Measurements from ENCODE around the gene AGO3. TPM values are rescaled to one million over a fixed set of nuclear protein-coding genes. Genes with fewer than 3 reads are reported as not detected.

Gene AGO3
- total and polyA plus RNA-seq, 4 donors = 3.0 to 19.5 (median 7.1) TPM

- DNase-seq (ENCODE audit: low spot score) = no peak
- no peaks in the 10 kb centered on the region for H3K27me3 ChIP-seq (ENCODE audit: control insufficient read depth in 4 of 4, insufficient read depth in 4 of 4, low read length in 3 of 4)
- TF ChIP-seq GABPA (IDR thresholded peaks at IDR 0.05 in 1 of 2, conservative IDR thresholded peaks at IDR 0.05 in 1 of 2) = no peak
- no peak for TF ChIP-seq RXRA (IDR thresholded peaks at IDR 0.05)
- TF ChIP-seq REST (IDR thresholded peaks at IDR 0.05) = no peak
- no peak for TF ChIP-seq JUND (IDR thresholded peaks at IDR 0.05)
- no peaks in the 10 kb centered on the region for H3K4me1 ChIP-seq (ENCODE audit: control insufficient read depth in 4 of 4, insufficient read depth in 4 of 4, low read length in 3 of 4)
- H3K9ac ChIP-seq (ENCODE audit: low read depth in 1 of 2, low read length in 2 of 2) = no peak overlapping the region
- H3K4me3 ChIP-seq (ENCODE audit: low read depth in 1 of 3, low read length in 3 of 3) = no peak overlapping the region
- H3K9me3 ChIP-seq (ENCODE audit: control insufficient read depth in 4 of 4, low read length in 3 of 4) = no peaks in the 10 kb centered on the region
- H3K36me3 ChIP-seq (ENCODE audit: control insufficient read depth in 4 of 4, insufficient read depth in 3 of 4, low read depth in 1 of 4, low read length in 3 of 4) = no peaks in the 10 kb centered on the region
- 75% methylated on average over 10 of the region's 10 CpGs for WGBS
- no peak overlapping the region for H3K27ac ChIP-seq (ENCODE audit: low read depth in 1 of 2, low read length in 2 of 2)
These were observed 187.7 kb downstream of the AGO3 start for GRCh38 chr1:36118447-36119204.

- TF ChIP-seq ZBTB33 (IDR thresholded peaks at IDR 0.05) = no peak
- no peak for TF ChIP-seq FOXA1 (IDR thresholded peaks at IDR 0.05)
- no peak for TF ChIP-seq RAD21 (IDR thresholded peaks at IDR 0.05)
- TF ChIP-seq JUND (IDR thresholded peaks at IDR 0.05) = no peak
- TF ChIP-seq, protein P1, sequence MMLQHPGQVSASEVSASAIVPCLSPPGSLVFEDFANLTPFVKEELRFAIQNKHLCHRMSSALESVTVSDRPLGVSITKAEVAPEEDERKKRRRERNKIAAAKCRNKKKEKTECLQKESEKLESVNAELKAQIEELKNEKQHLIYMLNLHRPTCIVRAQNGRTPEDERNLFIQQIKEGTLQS (IDR thresholded peaks at IDR 0.05) = no peak
- no peak for TF ChIP-seq REST (IDR thresholded peaks at IDR 0.05)
- no peak for TF ChIP-seq NR2F2 (IDR thresholded peaks at IDR 0.05)
- TF ChIP-seq HNF4G (IDR thresholded peaks at IDR 0.05) = no peak
- TF ChIP-seq GABPA (IDR thresholded peaks at IDR 0.05 in 1 of 2, conservative IDR thresholded peaks at IDR 0.05 in 1 of 2) = no peak
- TF ChIP-seq YY1 (IDR thresholded peaks at IDR 0.05) = no peak
- no peak for TF ChIP-seq EGR1 (IDR thresholded peaks at IDR 0.05; ENCODE audit: low read depth in 2 of 2)
- TF ChIP-seq SP1 (IDR thresholded peaks at IDR 0.05) = no peak
- TF ChIP-seq TAF1 (conservative IDR thresholded peaks at IDR 0.05) = no peak
- no peak for TF ChIP-seq FOXA2 (IDR thresholded peaks at IDR 0.05)
- no peak for TF ChIP-seq CTCF (IDR thresholded peaks at IDR 0.05; ENCODE audit: low read depth, low read length, missing input control)
- no peak for TF ChIP-seq RXRA (IDR thresholded peaks at IDR 0.05)
- no peaks in the 10 kb centered on the region for H3K9me3 ChIP-seq (ENCODE audit: control insufficient read depth in 4 of 4, low read length in 3 of 4)
- DNase-seq (ENCODE audit: low spot score) = no peak
- H3K27ac ChIP-seq (ENCODE audit: low read depth in 1 of 2, low read length in 2 of 2) = no peak overlapping the region
- WGBS = 61% methylated on average over 9 of the region's 9 CpGs
- H3K9ac ChIP-seq (ENCODE audit: low read depth in 1 of 2, low read length in 2 of 2) = no peak overlapping the region
- no peaks in the 10 kb centered on the region for H3K36me3 ChIP-seq (ENCODE audit: control insufficient read depth in 4 of 4, insufficient read depth in 3 of 4, low read depth in 1 of 4, low read length in 3 of 4)
- H3K4me1 ChIP-seq (ENCODE audit: control insufficient read depth in 4 of 4, insufficient read depth in 4 of 4, low read length in 3 of 4) = no peaks in the 10 kb centered on the region
- H3K4me3 ChIP-seq (ENCODE audit: low read depth in 1 of 3, low read length in 3 of 3) = no peak overlapping the region
- H3K27me3 ChIP-seq (ENCODE audit: control insufficient read depth in 4 of 4, insufficient read depth in 4 of 4, low read length in 3 of 4) = no peaks in the 10 kb centered on the region
These were observed 188.6 kb downstream of the AGO3 start for GRCh38 chr1:36119456-36119855.

Measured in liver (tissue), 9 donors.